ENCODE results near the gene C1QTNF12. TPM values are rescaled to one million over a fixed set of nuclear protein-coding genes. Genes with fewer than 3 reads are reported as not detected.

C1QTNF12 gene
- polyA plus RNA-seq, 1 donor from 2014 or later = 0.88 TPM

DNA sequence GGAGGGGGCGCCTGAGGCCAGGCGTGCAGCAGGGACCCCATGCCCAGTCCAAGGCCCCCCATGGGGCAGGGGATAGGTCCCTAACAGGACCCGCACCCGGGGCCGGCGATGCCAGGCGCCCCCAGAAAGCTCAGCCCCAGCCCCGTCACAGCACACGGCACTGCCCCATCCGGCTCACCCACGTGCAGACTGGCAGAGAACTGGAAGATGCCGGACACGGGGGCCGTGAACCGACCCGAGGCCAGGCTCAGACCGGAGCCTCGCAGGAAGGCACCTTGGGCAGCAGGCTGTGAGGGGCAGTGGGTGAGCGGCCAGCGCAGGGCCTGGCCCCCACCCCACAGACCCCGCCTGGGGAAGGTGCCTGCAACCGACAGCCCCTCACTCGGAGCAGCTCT, 3.3 kb downstream of the C1QTNF12 start:
- peaks cover 5% of the 10 kb centered on the region for H3K27me3 Mint-ChIP-seq
- no peaks in the 10 kb centered on the region for H3K9me3 Mint-ChIP-seq
- H3K27ac Mint-ChIP-seq = no peak overlapping the region
- H3K36me3 Mint-ChIP-seq = no peaks in the 10 kb centered on the region
- no peak overlapping the region for H3K4me3 Mint-ChIP-seq
- H3K4me1 Mint-ChIP-seq = no peaks in the 10 kb centered on the region

DNA sequence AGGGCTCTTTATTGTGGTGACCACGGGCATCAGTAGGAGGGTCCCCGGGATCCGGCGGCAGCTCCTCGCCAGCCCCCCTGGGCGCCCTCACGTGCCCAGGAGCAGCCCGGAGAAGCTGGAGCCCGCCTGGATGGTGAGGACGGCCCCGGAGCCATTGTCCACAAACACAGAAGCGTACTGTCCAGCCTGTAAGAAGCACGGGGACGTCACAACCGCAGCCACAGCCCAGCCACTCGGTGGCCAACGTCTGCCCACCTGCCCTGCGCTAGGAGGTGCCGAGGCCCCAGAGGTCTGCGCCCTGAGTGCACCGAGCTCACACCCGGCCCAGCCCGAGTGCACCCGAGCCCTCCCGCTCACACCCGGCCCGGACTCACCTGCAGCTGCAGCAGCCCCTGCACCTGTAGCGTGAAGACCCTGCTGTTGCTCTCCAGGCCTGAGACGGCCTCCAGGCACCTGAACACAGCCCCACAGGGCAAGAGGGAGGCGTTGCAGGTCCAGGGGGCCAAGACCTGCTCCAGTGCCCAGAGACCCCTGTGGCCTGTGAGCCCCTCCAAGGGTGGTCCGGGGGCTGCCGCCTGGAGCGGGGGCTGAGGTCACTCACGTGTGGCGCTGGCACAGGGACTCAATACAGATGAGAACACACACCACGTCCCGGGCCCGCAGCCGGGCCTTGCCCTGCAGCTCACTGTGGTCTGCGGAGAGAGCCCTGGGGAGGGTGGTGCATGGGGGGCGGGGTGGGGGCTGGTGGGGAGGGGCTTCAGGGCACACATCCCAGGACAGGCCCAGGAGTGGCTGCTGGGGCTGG, 3.9 kb downstream of the C1QTNF12 start:
- H3K4me3 Mint-ChIP-seq = no peak overlapping the region

GRCh38 chr1:1241588-1242219, 4.8 kb downstream of the C1QTNF12 start:
- Mint-ChIP-seq H3K27ac (no peak overlapping the region), H3K9me3 (no peaks in the 10 kb centered on the region), H3K4me1 (no peaks in the 10 kb centered on the region), H3K27me3 (peaks cover 8% of the 10 kb centered on the region), H3K4me3 (no peak overlapping the region), H3K36me3 (no peaks in the 10 kb centered on the region)

More for the DNA sequence above, 3.9 kb downstream of the C1QTNF12 start:
- H3K27me3 Mint-ChIP-seq = peaks cover 8% of the 10 kb centered on the region
- no peak overlapping the region for H3K27ac Mint-ChIP-seq
- H3K4me1 Mint-ChIP-seq = no peaks in the 10 kb centered on the region
- no peaks in the 10 kb centered on the region for H3K36me3 Mint-ChIP-seq
- no peaks in the 10 kb centered on the region for H3K9me3 Mint-ChIP-seq

- Mint-ChIP-seq H3K9me3 (no peaks in the 10 kb centered on the region), H3K27me3 (peaks cover 8% of the 10 kb centered on the region), H3K36me3 (no peaks in the 10 kb centered on the region), H3K27ac (no peak overlapping the region), H3K4me3 (no peak overlapping the region), H3K4me1 (no peaks in the 10 kb centered on the region)
These were observed 5.5 kb downstream of the C1QTNF12 start for GRCh38 chr1:1240822-1241587.

GRCh38 chr1:1240348-1240732, 6.2 kb downstream of the C1QTNF12 start:
- no peaks in the 10 kb centered on the region for H3K4me1 Mint-ChIP-seq

DNA sequence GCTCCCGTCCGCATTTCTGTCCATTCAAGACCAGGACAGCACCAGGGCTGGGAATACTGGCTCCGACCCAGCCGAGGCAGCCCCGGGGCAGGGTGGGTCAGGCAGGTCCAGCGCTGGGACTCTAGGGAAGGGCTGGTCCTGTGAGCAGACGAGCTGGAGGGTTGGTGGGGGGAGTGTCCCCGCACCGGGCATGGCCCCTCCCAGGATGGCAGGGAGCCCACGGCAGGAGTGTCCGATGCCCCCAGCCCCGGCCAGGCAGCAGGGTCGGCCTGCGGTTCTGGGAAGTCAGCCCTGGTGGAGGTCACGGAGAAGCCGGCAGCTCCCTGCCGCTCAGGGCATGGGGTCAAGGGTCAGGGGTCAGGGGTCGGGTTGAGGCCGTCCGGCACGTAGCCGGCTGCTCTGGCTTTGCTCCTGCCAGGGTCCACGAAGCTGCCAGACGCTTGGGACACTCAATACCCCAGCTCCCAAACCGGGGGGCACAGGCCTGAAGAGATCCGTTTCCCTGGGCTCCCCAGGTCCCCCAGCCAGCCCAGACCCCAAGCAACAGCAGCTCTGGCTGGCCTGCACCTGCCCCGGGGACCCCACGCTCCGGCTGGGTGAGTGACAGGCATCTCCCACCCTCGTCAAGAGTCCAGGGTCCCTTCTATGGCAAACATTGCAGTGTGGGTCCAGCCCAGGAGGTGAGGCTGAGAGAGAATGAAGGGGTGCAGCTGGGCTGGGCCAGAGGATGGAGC, 6.7 kb downstream of the C1QTNF12 start:
- Mint-ChIP-seq H3K36me3 (no peaks in the 10 kb centered on the region), H3K9me3 (no peaks in the 10 kb centered on the region), H3K4me1 (no peaks in the 10 kb centered on the region), H3K27ac (no peak overlapping the region), H3K4me3 (no peak overlapping the region), H3K27me3 (peaks cover 8% of the 10 kb centered on the region)

More at GRCh38 chr1:1240348-1240732, 6.2 kb downstream of the C1QTNF12 start:
- H3K36me3 Mint-ChIP-seq = no peaks in the 10 kb centered on the region
- no peak overlapping the region for H3K4me3 Mint-ChIP-seq
- no peaks in the 10 kb centered on the region for H3K9me3 Mint-ChIP-seq
- H3K27me3 Mint-ChIP-seq = peaks cover 8% of the 10 kb centered on the region
- H3K27ac Mint-ChIP-seq = no peak overlapping the region

DNA sequence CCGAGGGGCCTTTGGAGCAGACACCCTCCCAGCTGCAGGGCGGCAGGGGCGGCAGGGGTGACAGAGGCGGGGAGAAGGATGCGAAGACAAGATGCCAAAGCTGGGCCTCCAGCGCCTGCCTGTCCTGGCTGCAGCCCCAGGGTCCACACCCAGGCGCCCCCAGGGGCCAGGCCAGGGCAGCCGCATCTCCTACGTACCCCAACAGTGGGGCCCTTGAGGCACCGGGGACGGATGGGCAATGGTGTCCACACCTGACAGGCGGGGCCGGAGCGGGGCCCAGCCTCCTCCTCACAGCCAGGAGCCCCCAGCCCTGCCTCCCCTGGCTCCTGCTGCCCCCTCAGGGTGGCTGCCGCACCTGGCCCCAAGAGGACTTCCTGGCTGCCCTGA, 7.3 kb downstream of the C1QTNF12 start:
- H3K9me3 Mint-ChIP-seq = no peaks in the 10 kb centered on the region
- peaks cover 8% of the 10 kb centered on the region for H3K27me3 Mint-ChIP-seq
- no peak overlapping the region for H3K27ac Mint-ChIP-seq

GRCh38 chr1:1238702-1239178, 7.8 kb downstream of the C1QTNF12 start:
- H3K9me3 Mint-ChIP-seq = no peaks in the 10 kb centered on the region
- no peak overlapping the region for H3K27ac Mint-ChIP-seq
- no peaks in the 10 kb centered on the region for H3K36me3 Mint-ChIP-seq

More for the DNA sequence above, 7.3 kb downstream of the C1QTNF12 start:
- Mint-ChIP-seq H3K4me3 (no peak overlapping the region), H3K36me3 (no peaks in the 10 kb centered on the region), H3K4me1 (peaks cover 0 to under 1% (median 0%) of the 10 kb centered on the region in 3 donors)

GRCh38 chr1:1237874-1238701, 8.4 kb downstream of the C1QTNF12 start:
- Mint-ChIP-seq H3K27me3 (peaks cover 8% of the 10 kb centered on the region), H3K4me3 (no peak overlapping the region), H3K27ac (no peak overlapping the region), H3K9me3 (no peaks in the 10 kb centered on the region), H3K4me1 (peaks cover 0 to 8% (median 8%) of the 10 kb centered on the region in 3 donors), H3K36me3 (no peaks in the 10 kb centered on the region)

More at GRCh38 chr1:1238702-1239178, 7.8 kb downstream of the C1QTNF12 start:
- no peak overlapping the region for H3K4me3 Mint-ChIP-seq
- peaks cover 8% of the 10 kb centered on the region for H3K27me3 Mint-ChIP-seq
- H3K4me1 Mint-ChIP-seq = peaks cover 0 to 4% (median 4%) of the 10 kb centered on the region in 3 donors

DNA sequence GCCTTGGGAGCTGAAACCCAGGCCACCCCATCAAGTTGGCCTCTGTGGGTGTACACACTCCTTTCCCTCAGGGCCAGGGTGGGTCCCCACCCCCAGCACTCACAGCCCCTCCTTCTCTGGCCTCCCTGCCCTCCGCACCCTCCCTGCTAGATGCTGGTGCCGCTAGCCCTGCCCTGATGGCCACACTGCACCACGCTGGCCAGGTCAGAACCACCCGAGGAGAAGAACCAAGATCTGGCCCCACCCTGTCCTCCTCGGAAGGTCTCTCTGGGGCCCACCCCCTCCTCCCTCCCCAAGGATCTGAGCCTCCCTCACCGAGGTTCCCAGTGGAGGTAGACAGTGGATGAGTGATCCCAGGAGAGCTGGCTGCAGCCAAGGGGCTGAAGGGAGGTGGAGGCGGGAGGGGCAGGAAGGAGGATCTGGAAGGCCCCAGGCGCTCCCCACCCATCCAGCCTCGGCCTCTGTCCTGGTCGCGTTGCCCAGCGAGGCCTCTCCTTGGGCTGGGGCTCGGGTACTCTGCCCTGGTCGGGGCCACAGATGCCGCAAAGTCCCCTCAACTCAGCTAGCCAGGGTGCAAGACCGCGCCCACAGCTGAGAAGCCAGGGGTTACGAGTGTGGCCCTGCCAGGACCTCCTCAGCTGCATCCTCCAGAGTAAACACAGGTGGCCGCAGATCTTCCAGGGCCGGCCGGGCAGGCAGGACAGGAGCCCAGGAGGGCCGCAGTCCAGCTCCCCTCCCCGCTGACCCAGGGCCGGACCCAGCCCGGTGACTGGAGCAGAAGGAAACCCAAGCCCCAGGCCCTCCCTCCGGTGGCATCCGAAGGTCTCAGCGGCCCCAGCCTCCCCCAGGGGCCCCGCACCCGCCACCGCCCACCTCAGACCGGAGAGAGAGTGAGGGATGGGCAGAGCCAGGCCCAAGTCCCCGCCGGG, 9.3 kb downstream of the C1QTNF12 start:
- Mint-ChIP-seq H3K36me3 (no peaks in the 10 kb centered on the region), H3K4me1 (peaks cover 0 to 8% (median 8%) of the 10 kb centered on the region in 3 donors), H3K27me3 (peaks cover 8% of the 10 kb centered on the region), H3K27ac (no peak overlapping the region), H3K9me3 (no peaks in the 10 kb centered on the region), H3K4me3 (peak overlapping the region in 1 of 4 donors; percentile 75)

DNA sequence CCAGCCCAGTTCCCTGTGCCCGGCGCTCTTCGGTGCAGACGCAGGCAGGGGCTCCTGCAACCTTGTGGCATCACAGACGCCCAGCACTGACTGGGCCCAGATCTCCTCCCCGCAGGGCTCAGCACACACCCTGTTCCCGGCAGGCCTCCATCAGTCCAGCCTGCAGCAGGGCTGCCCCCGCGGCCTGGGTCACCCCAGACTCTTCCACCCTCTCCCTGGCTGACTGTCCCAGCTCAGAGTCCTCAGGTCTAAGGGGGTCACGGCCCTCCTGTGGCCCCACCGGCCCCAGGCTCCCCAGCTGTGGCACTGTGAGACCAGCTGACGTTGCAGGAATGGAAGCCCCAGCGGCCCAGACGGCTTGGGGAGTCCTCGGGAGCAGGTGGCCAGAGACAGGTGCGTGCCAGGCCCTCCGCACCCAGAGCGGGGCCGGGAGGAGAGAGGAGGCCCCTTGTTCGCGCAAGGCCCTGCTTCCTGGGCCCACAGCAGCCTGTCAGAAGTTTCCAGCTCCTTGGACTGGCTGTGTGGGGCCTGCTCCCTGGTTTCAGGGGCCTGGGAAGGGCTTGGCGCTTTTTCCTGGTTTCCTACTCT, 10.3 kb downstream of the C1QTNF12 start:
- Mint-ChIP-seq H3K4me3 (no peak overlapping the region), H3K4me1 (peaks cover 0 to 8% (median 8%) of the 10 kb centered on the region in 3 donors), H3K27ac (no peak overlapping the region), H3K9me3 (no peaks in the 10 kb centered on the region), H3K27me3 (peaks cover 8% of the 10 kb centered on the region), H3K36me3 (no peaks in the 10 kb centered on the region)

DNA sequence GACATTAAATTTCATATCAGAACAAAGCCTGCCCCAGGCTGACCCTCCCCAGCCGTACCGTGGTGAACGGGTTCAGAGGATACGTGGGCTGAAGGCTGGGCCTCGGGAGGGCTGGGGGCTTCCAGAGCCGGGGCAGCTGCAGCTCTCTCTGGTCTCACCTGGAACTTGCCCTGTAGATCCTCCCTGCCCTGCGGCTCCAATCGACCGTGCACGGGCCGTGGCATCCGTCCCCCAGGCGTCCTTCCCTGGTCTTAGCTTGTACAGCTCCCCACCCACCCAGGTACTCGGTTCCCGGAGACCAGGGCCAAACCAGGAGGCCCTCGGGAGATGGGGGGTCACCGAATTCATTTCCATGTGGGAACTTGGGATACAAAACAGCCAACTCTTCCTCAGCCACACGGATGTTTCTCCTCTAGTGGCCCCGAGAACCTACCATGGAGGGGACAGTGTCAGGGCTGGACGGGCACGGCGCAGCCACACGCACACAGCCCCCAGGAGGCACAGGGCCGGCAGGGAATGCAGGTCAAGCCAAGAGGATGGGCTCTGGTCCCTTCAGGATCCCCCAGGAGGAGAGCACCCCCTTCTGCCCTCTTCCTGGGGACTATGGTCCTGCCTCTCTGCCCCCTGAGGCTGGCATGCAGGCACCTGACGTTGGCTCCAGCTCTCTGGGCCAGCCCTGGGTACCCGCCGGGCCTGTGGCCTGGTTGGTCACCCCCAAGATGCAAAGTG, 11.3 kb downstream of the C1QTNF12 start:
- Mint-ChIP-seq H3K4me1 (peaks cover 3 to 12% (median 12%) of the 10 kb centered on the region in 3 donors), H3K9me3 (no peaks in the 10 kb centered on the region), H3K27me3 (peaks cover 7% of the 10 kb centered on the region), H3K27ac (no peak overlapping the region), H3K4me3 (peak overlapping the region in 2 of 4 donors; percentile 14 to 43), H3K36me3 (no peaks in the 10 kb centered on the region)
